ENCODE data around the gene CAMSAP1.

DNA sequence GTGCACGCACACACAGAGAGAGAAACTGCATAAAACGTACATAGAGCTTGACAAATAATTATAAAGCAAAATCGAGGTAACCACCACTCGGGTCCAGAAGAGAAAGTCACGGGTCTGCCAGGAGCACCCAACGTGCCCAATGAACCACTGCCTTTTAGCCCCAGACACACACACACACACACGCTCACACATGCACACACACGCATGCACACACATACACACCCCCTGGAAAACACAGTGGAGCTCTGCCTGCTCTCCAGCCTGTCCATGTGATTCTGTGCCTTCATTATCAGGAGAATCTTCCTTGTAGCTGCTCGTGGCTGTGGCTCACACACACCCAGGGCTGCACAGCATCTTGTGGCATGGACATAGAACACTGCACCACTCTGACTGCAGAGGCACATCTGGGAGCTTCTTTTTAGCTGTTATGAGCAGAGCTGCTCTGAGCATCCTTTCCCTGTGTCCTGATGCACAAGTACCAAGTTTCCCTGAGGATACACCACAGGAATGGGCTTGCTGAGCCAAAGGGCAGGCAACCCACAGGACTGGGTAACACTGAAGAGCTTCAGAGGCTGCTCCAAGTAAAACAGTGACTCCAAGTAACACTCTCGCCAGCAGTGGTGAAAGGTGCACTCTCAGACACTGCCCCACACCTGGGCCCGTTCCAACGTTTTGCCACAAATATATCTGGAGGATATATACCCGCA, 58.9 kb downstream of the CAMSAP1 start:
- TF ChIP-seq, protein P1, sequence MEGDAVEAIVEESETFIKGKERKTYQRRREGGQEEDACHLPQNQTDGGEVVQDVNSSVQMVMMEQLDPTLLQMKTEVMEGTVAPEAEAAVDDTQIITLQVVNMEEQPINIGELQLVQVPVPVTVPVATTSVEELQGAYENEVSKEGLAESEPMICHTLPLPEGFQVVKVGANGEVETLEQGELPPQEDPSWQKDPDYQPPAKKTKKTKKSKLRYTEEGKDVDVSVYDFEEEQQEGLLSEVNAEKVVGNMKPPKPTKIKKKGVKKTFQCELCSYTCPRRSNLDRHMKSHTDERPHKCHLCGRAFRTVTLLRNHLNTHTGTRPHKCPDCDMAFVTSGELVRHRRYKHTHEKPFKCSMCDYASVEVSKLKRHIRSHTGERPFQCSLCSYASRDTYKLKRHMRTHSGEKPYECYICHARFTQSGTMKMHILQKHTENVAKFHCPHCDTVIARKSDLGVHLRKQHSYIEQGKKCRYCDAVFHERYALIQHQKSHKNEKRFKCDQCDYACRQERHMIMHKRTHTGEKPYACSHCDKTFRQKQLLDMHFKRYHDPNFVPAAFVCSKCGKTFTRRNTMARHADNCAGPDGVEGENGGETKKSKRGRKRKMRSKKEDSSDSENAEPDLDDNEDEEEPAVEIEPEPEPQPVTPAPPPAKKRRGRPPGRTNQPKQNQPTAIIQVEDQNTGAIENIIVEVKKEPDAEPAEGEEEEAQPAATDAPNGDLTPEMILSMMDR (IDR thresholded peaks at IDR 0.05): no peak
- TF ChIP-seq EP300 (IDR thresholded peaks at IDR 0.05): no peak
